ENCODE results near the gene GLB1L2. TPM values are rescaled to one million over a fixed set of nuclear protein-coding genes. Genes with fewer than 3 reads are reported as not detected.

The GLB1L2 gene
- total RNA-seq, 4 donors from 2014 or later = 7.1 to 13.1 (median 10.5) TPM

GRCh38 chr11:134372536-134372935 is 40.7 kb downstream of the GLB1L2 start:
- H3K4me1 ChIP-seq = no peaks in the 10 kb centered on the region
- DNase-seq (ENCODE audit: extremely low spot score) = no peak
- no peak overlapping the region for H3K27ac ChIP-seq (replicated peaks in 1 of 4)
- peaks cover 0 to 20% (median 0%) of the 10 kb centered on the region in 4 donors for H3K36me3 ChIP-seq
- no peak overlapping the region for H3K4me3 ChIP-seq
- TF ChIP-seq EP300 (IDR thresholded peaks at IDR 0.05) (no peak), POLR2A (IDR thresholded peaks at IDR 0.05; ENCODE audit: low read depth) (no peak), CTCF (IDR thresholded peaks at IDR 0.05) (no peak), POLR2AphosphoS5 (IDR thresholded peaks at IDR 0.05) (no peak)
- H3K27me3 ChIP-seq = no peaks in the 10 kb centered on the region
- intact Hi-C loops (cut with DNase I) = no loop called here
- H3K9me3 ChIP-seq = no peaks in the 10 kb centered on the region
- WGBS = 82% methylated on average over 10 of the region's 10 CpGs

GRCh38 chr11:134372961-134373360 is 41.2 kb downstream of the GLB1L2 start:
- no peak for DNase-seq (ENCODE audit: extremely low spot score)

GRCh38 chr11:134373591-134374052 is 41.8 kb downstream of the GLB1L2 start:
- Histone ChIP-seq H3K36me3 (peaks cover 0 to 20% (median 0%) of the 10 kb centered on the region in 4 donors), H3K9me3 (no peaks in the 10 kb centered on the region), H3K27me3 (no peaks in the 10 kb centered on the region), H3K27ac (replicated peaks in 1 of 4) (no peak overlapping the region), H3K4me3 (no peak overlapping the region), H3K4me1 (no peaks in the 10 kb centered on the region)
- WGBS = 87% methylated on average over 11 of the region's 14 CpGs
- intact Hi-C loops (cut with DNase I) = no loop called here
- DNase-seq (ENCODE audit: extremely low spot score) = no peak
- TF ChIP-seq POLR2AphosphoS5 (IDR thresholded peaks at IDR 0.05) (no peak), CTCF (IDR thresholded peaks at IDR 0.05) (no peak), POLR2A (IDR thresholded peaks at IDR 0.05; ENCODE audit: low read depth) (no peak), EP300 (IDR thresholded peaks at IDR 0.05) (no peak)

More at GRCh38 chr11:134372961-134373360, 41.2 kb downstream of the GLB1L2 start:
- TF ChIP-seq POLR2AphosphoS5 (IDR thresholded peaks at IDR 0.05) (no peak), POLR2A (IDR thresholded peaks at IDR 0.05; ENCODE audit: low read depth) (no peak), CTCF (IDR thresholded peaks at IDR 0.05) (no peak), EP300 (IDR thresholded peaks at IDR 0.05) (no peak)
- intact Hi-C loops (cut with DNase I) = no loop called here
- Histone ChIP-seq H3K27me3 (no peaks in the 10 kb centered on the region), H3K27ac (replicated peaks in 1 of 4) (no peak overlapping the region), H3K9me3 (no peaks in the 10 kb centered on the region), H3K36me3 (peaks cover 0 to 20% (median 0%) of the 10 kb centered on the region in 4 donors), H3K4me3 (no peak overlapping the region), H3K4me1 (no peaks in the 10 kb centered on the region)
- 90% methylated on average over 5 of the region's 8 CpGs for WGBS

- no peak overlapping the region for H3K4me3 ChIP-seq
- intact Hi-C loops (cut with DNase I) = no loop called here
- no peaks in the 10 kb centered on the region for H3K9me3 ChIP-seq
- no peaks in the 10 kb centered on the region for H3K27me3 ChIP-seq
- H3K4me1 ChIP-seq = no peaks in the 10 kb centered on the region
- no peak for DNase-seq (ENCODE audit: extremely low spot score)
- peaks cover 0 to 20% (median 0%) of the 10 kb centered on the region in 4 donors for H3K36me3 ChIP-seq
- H3K27ac ChIP-seq (replicated peaks in 1 of 4) = no peak overlapping the region
- WGBS = 86% methylated on average over 9 of the region's 9 CpGs
- TF ChIP-seq EP300 (IDR thresholded peaks at IDR 0.05) (no peak), POLR2AphosphoS5 (IDR thresholded peaks at IDR 0.05) (no peak)
Observed at GRCh38 chr11:134374171-134374570, 42.4 kb downstream of the GLB1L2 start.

GRCh38 chr11:134374891-134375550 is 43.2 kb downstream of the GLB1L2 start:
- DNase-seq (ENCODE audit: extremely low spot score) = no peak
- TF ChIP-seq POLR2A (IDR thresholded peaks at IDR 0.05; ENCODE audit: low read depth) (no peak), EP300 (IDR thresholded peaks at IDR 0.05) (no peak), CTCF (IDR thresholded peaks at IDR 0.05) (no peak), POLR2AphosphoS5 (IDR thresholded peaks at IDR 0.05) (no peak)
- no peaks in the 10 kb centered on the region for H3K9me3 ChIP-seq
- WGBS = 89% methylated on average over 16 of the region's 16 CpGs
- no peaks in the 10 kb centered on the region for H3K27me3 ChIP-seq
- H3K36me3 ChIP-seq = peaks cover 0 to 17% (median 0%) of the 10 kb centered on the region in 4 donors
- H3K4me1 ChIP-seq = no peaks in the 10 kb centered on the region
- H3K4me3 ChIP-seq = no peak overlapping the region
- no peak overlapping the region for H3K27ac ChIP-seq (replicated peaks in 1 of 4)
- intact Hi-C loops (cut with DNase I) = no loop called here

Measured in esophagus muscularis mucosa (tissue), 4 donors.